ENCODE measurements around the gene RNF10.
"Not testable (repeated sequence)": the region's sequence is repeated elsewhere in the genome, so short reads cannot be mapped to it uniquely, and the experiment has no call there.

RNF10 gene

GRCh38 chr12:120498870-120499515 is 35.2 kb upstream of the RNF10 start:
- no peak for DNase-seq
- TF ChIP-seq GATA1 (IDR thresholded peaks at IDR 0.05; ENCODE audit: low read depth, low read length) (no peak), POLR2A (IDR thresholded peaks at IDR 0.05; ENCODE audit: low read length) (no peak)

DNA sequence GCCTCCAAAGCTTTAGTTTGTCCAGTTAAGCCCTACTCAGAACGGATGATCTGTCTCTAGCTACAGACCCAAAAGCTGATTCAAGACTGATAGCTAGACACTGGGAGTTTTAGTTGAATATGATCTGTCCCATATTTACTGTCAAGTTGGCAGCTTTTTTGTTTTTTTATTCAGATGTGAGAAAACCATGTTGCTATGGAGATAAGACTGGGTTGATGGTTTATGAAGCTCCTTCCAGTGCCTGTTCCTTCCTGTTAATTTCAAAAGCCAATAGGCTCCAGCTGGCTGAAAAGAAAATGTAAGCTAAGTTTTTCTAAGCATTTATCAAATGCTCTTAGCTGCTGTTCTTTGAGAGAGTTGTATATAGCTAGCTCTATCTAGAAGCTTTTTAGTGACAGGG is 33.6 kb upstream of the RNF10 start:
- DNase-seq = no peak
- TF ChIP-seq GATA1 (IDR thresholded peaks at IDR 0.05; ENCODE audit: low read depth, low read length) (no peak), POLR2A (IDR thresholded peaks at IDR 0.05; ENCODE audit: low read length) (no peak)

DNA sequence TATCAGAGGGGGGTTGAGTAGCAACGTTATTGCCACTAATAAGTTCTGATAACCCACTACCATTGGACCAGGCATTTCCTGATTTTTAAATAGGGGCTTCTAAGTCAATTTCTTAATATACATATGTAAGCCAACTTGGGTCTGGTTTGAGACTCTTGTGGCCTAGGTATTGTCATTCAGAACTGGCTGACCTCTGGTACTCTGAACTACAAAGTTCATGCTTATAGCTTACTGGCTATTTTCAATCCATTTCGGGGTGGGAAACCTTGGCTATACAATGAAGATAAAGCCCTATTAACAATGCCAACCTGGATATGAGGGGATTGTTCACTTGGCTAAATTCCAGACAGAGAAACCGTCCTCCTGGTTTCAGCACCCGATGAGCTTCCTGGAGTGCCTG is 29.6 kb upstream of the RNF10 start:
- TF ChIP-seq GATA1 (IDR thresholded peaks at IDR 0.05; ENCODE audit: low read depth, low read length) (no peak), POLR2A (IDR thresholded peaks at IDR 0.05; ENCODE audit: low read length) (no peak)
- no peak for DNase-seq

DNA sequence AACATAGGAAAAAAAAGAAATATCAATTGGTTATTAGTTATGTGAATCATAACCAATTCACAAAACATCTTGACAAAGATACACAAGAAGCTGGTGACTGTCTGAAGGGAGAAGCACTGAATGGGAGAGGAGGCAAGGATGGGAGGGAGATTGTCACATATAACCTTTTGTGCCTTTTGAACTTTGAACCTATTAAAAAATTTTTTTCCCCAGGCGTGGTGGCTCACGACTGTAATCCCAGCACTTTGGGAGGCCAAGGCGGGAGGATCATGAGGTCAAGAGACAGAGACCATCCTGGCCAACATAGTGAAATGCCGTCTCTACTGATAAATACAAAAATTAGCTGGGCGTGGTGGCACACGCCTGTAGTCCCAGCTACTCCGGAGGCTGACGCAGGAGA is 25.6 kb upstream of the RNF10 start:
- no peak for DNase-seq
- TF ChIP-seq GATA1 (IDR thresholded peaks at IDR 0.05; ENCODE audit: low read depth, low read length) (no peak), POLR2A (IDR thresholded peaks at IDR 0.05; ENCODE audit: low read length) (no peak)

DNA sequence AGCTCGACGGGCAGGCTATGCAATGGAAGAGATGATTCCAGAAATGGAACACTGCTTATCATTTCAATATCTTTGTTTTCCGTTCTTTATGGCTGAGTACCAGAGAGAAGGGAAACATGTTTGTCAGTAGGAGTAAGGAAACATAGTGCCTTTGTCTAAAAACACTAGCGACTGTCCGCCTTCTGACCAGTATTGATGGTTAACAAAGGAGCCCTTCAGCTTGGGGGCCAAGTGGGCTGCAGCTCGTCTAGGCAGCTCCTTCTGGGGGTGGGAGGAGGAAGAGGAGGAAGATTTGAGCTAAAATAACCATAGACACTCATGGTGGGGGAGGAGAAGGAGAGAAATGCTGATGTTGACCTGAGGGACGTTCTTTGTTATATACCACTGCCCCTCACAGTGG is 20.2 kb upstream of the RNF10 start:
- DNase-seq = no peak
- TF ChIP-seq GATA1 (IDR thresholded peaks at IDR 0.05; ENCODE audit: low read depth, low read length) (no peak), POLR2A (IDR thresholded peaks at IDR 0.05; ENCODE audit: low read length) (no peak)

DNA sequence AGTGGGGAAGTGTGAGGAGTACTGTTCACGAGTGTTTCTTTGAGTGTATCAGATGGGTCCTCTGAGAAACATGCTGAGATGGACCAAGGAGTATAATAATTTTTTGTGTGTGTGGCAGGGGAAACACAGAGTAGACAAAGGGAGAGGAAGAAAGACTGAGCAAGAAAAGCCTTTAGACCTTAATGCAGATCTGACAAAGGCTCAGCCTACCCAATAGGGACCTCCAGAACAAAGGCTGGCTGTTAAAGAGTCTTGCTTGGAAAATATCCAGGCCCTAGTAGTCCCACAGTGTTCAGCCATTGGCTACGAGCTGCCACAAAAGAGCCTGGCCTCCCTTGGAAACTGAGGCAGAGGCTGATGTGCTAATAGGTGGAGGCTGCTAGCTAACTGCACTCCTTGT is 18.7 kb upstream of the RNF10 start:
- DNase-seq = no peak
- TF ChIP-seq GATA1 (IDR thresholded peaks at IDR 0.05; ENCODE audit: low read depth, low read length) (no peak), POLR2A (IDR thresholded peaks at IDR 0.05; ENCODE audit: low read length) (no peak)

DNA sequence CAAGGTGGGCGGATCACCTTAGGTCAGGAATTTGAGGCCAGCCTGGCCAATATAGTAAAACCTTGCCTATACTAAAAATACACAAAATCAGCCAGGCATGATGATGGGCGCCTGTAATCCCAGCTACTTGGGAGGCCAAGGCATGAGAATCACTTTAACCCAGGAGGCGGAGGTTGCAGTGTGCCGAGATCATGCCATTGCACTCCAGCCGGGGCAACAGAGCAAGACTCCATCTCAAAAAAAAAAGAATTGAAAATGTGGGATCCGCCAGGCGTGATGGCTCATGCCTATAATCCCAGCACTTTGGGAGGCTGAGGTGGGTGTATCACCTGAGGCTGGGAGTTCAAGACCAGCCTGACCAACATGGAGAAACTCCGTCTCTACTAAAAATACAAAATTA is 14.8 kb upstream of the RNF10 start:
- DNase-seq = not testable (repeated sequence)

GRCh38 chr12:120522568-120522967 is 11.6 kb upstream of the RNF10 start:
- TF ChIP-seq POLR2A (IDR thresholded peaks at IDR 0.05; ENCODE audit: low read length) (no peak), GATA1 (IDR thresholded peaks at IDR 0.05; ENCODE audit: low read depth, low read length) (no peak)
- DNase-seq = no peak

DNA sequence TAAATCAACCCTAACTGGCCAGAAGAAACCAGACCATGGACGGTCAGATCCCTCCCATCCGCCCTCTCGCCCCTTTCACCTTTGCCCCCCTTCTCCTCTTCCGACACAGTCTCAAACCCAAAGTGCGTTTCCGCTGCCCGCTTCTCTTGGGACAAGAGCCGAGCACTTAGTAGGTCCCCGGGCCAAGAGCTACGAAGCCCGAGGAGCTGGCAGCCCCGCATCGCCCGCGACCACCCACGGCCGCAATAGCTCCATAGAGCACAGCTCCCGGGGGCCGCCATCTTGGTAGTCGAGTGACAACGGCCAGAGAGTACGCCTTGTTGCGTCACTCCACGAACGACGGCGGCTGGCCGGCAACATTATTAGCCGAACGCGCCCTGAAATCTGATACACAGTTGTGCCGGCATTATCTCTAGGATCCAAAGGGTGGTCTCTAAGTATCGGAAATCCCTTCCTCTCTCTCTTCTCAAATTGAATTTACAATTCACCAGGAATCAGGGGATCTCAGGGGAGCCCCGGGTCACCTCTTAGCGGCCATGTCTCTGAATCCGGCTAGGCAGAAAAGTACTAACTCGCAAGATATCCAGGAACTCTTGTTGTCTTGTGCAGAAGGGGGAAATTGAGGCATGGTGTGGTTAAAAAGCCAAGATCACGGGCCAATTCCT is 5.2 kb upstream of the RNF10 start, which contains the start of gene COQ5:
COQ5 (minus strand) TSS at position 298 of the 665 bp plus-strand sequence; CDS start at position 281, 17 bp downstream.
- peak; percentile 88 to 92 for DNase-seq
- TF ChIP-seq POLR2A (IDR thresholded peaks at IDR 0.05; ENCODE audit: low read length) (peak; percentile 82), GATA1 (IDR thresholded peaks at IDR 0.05; ENCODE audit: low read depth, low read length) (no peak)

GRCh38 chr12:120529641-120530417 is 4.3 kb upstream of the RNF10 start:
- peak; percentile 22 to 53 for DNase-seq
- TF ChIP-seq POLR2A (IDR thresholded peaks at IDR 0.05; ENCODE audit: low read length) (no peak), GATA1 (IDR thresholded peaks at IDR 0.05; ENCODE audit: low read depth, low read length) (no peak)

DNA sequence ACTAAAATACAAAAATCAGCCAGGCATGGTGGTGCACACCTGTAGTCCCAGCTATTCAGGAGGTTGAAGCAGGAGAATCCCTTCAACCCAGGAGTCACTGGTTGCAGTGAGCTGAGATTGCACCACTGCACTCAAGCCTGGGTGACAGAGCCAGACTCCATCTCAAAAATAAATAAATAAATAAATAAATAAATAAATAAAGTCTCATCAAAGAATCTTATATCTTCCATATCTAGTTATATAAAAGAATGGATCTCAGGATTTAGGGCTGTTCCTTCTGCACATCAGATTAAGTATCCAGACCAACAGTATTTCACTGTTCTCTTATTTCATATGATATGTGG is 3.8 kb upstream of the RNF10 start:
- not testable (repeated sequence) for DNase-seq

GRCh38 chr12:120532701-120533238 is 1.4 kb upstream of the RNF10 start:
- no peak for DNase-seq
- TF ChIP-seq POLR2A (IDR thresholded peaks at IDR 0.05; ENCODE audit: low read length) (no peak), GATA1 (IDR thresholded peaks at IDR 0.05; ENCODE audit: low read depth, low read length) (no peak)

GRCh38 chr12:120534703-120535655 is 823 bp downstream of the RNF10 start:
- DNase-seq = peak; percentile 92 to 93
- TF ChIP-seq POLR2A (IDR thresholded peaks at IDR 0.05; ENCODE audit: low read length) = no peak
- TF ChIP-seq GATA1 (IDR thresholded peaks at IDR 0.05; ENCODE audit: low read depth, low read length) = no peak
